Cerebellar cortex (tissue), 1 donor: Measurements from ENCODE around the gene BRCA1.
"Not testable (repeated sequence)": the region's sequence is repeated elsewhere in the genome, so short reads cannot be mapped to it uniquely, and the experiment has no call there.

Experiments
- DNase-seq: peaks from one replicate; pipeline ENCODE4 v3.0.0-alpha.2; 2015; ENCODE audit warnings: low spot score

Gene BRCA1

GRCh38 chr17:43069368-43069898 is 55.7 kb downstream of the BRCA1 start:
- DNase-seq, result no peak

GRCh38 chr17:43068570-43069367 is 56.4 kb downstream of the BRCA1 start:
- no peak for DNase-seq

- no peak for DNase-seq
Observed at GRCh38 chr17:43062984-43063638, 62.1 kb downstream of the BRCA1 start.

GRCh38 chr17:43056051-43056450 is 69.1 kb downstream of the BRCA1 start:
- DNase-seq, result no peak

- DNase-seq, result not testable (repeated sequence)
Observed at GRCh38 chr17:43053008-43053407, 72.2 kb downstream of the BRCA1 start.

- DNase-seq, result no peak
Observed at GRCh38 chr17:43051969-43052368, 73.2 kb downstream of the BRCA1 start.

- DNase-seq, result no peak
Observed at GRCh38 chr17:43044024-43044423, 81.1 kb downstream of the BRCA1 start.

- no peak for DNase-seq
Observed at GRCh38 chr17:43043307-43043706, 81.9 kb downstream of the BRCA1 start.

- DNase-seq, result no peak
Observed at GRCh38 chr17:43042025-43042628, 83.0 kb downstream of the BRCA1 start.

- DNase-seq, result no peak
Observed at GRCh38 chr17:43040655-43041054, 84.5 kb downstream of the BRCA1 start.

GRCh38 chr17:43039646-43040045 is 85.5 kb downstream of the BRCA1 start:
- DNase-seq, result no peak

GRCh38 chr17:43034894-43035293 is 90.3 kb downstream of the BRCA1 start:
- no peak for DNase-seq

- DNase-seq, result no peak
Observed at GRCh38 chr17:43033948-43034881, 90.9 kb downstream of the BRCA1 start.

- DNase-seq, result no peak
Observed at GRCh38 chr17:43031666-43032065, 93.5 kb downstream of the BRCA1 start.

- no peak for DNase-seq
Observed at GRCh38 chr17:43030137-43030767, 94.9 kb downstream of the BRCA1 start.

- DNase-seq, result no peak
Observed at GRCh38 chr17:43028221-43028861, 96.8 kb downstream of the BRCA1 start.

GRCh38 chr17:43027091-43028032 is 97.8 kb downstream of the BRCA1 start:
- no peak for DNase-seq

GRCh38 chr17:43026595-43026994 is 98.6 kb downstream of the BRCA1 start:
- DNase-seq, result no peak

- no peak for DNase-seq
Observed at GRCh38 chr17:43025766-43026537, 99.2 kb downstream of the BRCA1 start.
